Adipose tissue (tissue), 3 donors: Measurements from ENCODE around the gene ICA1. TPM values are rescaled to one million over a fixed set of nuclear protein-coding genes. Genes with fewer than 3 reads are reported as not detected.
"Not testable (repeated sequence)": the region's sequence is repeated elsewhere in the genome, so short reads cannot be mapped to it uniquely, and the experiment has no call there.

Experiments used
- H3K27ac ChIP-seq: one replicate; pipeline ENCODE4 v1.5.1; 2013; ENCODE audit warnings: low read depth, low read length
- WGBS, 3 donors: extraction: QIAGEN DNeasy Blood & Tissue Kit; methylation state at CpG; one replicate each; pipeline ENCODE4 v1.1.7; 2013; 5-methylcytosine and 5-hydroxymethylcytosine counted together
- polyA plus RNA-seq, 3 donors: library from polyadenylated mRNA; stranded (reverse); fragments of 200-250 nt; gene quantifications; one replicate each; pipeline ENCODE4 v1.2.3, GENCODE V29; 2013
- donor health status: healthy with polysubstance abuse.
- donor health status: Bipolar disorder and iron deficiency.
- donor health status: healthy.

ICA1 gene
- 10 to 100 TPM; 17.0 to 53.9 (median 21.6) TPM for polyA plus RNA-seq

DNA sequence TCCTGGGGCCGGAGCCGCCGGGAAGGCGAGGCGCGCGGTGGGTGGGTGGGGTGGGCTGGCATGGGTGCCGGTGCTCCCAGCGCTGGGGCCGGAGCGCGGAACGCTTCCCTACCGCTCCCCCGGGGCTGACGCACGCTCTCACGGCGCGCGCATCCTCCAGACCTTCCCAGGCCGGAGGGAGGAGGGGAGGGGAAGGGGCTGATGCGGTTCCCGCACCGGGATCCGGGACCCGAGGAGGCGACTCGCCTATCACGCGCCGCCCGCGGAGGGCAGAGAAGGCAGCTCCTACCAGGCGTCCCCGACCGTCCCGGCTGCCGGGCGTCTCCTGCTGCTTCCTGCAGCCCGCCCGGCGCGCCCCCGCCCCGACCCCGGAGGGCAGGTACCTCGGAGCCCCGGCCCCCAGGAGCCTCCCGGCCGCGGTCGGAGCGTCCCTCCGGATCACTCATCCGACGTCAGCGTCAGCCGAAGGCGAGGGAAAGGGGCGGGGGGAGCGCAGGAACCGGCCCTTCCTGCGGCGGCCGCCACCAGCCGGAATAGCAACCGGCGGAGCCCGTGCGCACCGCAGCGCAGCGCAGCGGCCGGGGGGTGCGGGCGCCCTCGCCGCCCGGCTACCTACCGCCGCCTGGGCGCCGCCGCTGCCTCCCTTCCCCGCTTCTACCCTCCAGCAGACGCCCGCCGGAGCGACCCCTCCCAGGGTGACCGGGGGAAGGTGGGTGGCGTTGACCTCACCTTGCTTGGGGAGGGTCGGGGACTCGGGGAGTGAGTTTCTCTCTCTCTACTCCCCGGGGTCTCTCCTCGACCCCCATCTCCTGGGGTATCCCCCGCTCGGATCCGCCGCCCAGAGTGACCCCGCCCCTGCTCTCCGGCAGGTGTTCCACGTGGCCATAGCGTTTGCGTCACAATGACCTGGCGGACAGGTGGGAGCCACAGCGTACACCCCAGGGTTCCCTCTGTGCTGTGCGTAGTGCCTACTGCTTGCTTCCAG lies at the start of gene ICA1:
ICA1 (minus strand) TSS at position 457 of the 985 bp plus-strand sequence. CDS start 26,241 bp downstream, outside the sequence.
- 1% methylated on average over 59 to 109 of the region's 109 CpGs for WGBS, 3 donors
- no peak within 1 kb of the TSS for H3K27ac ChIP-seq

DNA sequence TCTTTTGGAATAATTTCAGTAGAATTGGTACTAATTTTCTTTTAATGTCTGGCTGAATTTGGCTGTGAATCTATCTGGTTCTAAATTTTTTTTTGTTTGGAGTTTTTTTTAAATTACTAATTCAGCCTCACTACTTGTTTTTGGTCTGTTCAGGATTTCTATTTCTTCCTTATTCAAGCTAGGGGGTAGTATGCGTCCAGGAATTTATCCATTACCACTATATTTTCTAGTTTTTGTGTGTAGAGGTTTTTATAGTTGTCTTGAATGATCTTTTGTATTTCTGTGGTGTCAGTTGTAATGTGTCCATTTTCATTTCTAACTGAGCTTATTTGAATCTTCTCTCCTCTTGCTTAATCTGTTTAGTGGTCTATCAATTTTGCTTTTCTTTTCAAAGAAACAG lies 48.9 kb upstream of the ICA1 start:
- no peak overlapping the region for H3K27ac ChIP-seq
- 79 to 89% (median 87%) methylated on average over 1 of the region's 1 CpG for WGBS, 3 donors

DNA sequence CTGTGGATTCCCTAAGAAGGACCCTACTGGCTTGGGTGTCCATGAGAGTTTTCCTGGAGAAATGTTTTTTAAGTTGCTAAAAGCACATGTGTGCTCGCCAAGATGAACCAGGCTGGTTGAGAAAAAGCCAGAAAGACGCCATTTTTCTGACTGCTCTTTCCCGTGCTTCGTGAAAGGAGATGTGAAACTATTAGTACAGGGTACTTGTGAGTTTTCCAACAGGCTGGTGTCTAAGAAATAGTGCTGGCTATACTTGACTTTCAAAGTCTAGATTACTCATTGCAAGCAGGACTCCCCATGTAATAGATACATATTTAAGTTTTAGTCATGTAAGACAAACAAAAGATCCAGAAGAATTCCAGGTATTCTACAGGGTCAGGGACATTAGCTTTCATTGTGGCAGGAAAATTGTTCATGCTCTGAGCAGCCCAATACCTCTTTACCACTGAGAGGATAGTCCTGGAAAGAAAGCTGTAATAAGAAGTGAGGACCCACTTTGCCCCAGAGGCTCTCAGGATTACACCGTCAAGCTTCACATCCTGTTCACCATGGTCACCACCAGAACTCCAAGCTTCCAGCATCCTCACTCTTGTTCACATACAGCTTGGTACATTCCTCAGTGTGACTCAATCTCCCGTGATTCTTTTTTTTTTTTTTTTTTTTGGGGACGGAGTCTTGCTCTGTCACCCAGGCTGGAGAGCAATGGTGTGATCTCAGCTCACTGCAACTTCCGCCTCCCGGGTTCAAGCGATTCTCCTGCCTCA lies 43.8 kb upstream of the ICA1 start:
- WGBS, 3 donors, result 80 to 92% (median 87%) methylated on average over 10 of the region's 10 CpGs
- H3K27ac ChIP-seq, result no peak overlapping the region

DNA sequence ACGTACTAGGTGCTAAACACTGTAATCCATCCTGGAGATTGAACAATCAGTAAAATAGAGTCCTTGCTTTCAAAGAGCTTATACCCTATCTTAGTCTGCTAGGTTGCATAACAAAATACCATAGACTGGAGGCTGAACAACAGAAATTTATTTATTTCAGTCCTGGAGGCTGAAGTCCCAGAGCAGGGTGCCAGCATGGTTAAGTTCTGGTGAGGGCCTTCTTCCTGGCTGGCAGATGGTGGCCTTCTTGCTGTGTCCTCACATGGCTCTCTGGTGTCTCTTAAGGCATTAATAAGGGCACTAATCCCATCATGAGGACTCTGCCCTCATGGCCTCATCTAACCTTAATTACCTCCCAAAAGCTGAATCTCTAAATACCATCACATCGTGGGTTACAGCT lies 43.1 kb upstream of the ICA1 start:
- no peak overlapping the region for H3K27ac ChIP-seq
- WGBS, 3 donors, result 41 to 69% (median 62%) methylated on average over 2 of the region's 2 CpGs

DNA sequence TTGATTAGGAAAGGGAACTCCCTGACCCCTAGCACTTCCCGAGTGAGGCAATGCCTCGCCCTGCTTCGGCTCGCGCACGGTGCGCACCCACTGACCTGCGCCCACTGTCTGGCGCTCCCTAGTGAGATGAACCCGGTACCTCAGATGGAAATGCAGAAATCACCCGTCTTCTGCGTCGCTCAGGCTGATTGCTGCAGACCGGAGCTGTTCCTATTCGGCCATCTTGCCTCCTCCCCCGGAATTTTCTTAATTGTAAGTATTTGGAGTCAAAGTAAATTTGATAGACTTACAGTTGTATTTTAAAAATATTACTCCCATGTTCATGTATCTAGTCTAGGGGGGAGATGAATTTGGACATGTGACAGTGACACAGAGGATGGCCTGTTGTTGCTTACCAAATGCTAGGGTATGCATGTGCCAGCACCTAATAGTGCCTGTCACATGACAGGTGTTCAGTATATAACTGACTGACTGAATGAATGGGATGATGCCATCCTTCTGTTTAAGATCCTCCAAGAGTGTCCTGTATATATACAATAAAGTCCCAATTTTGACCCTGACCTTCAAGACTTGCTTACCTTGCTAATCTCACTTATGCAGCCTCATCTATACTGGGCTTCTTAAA lies 42.0 kb upstream of the ICA1 start:
- H3K27ac ChIP-seq, result no peak overlapping the region
- WGBS, 3 donors, result 91 to 94% (median 92%) methylated on average over 9 to 16 of the region's 16 CpGs

DNA sequence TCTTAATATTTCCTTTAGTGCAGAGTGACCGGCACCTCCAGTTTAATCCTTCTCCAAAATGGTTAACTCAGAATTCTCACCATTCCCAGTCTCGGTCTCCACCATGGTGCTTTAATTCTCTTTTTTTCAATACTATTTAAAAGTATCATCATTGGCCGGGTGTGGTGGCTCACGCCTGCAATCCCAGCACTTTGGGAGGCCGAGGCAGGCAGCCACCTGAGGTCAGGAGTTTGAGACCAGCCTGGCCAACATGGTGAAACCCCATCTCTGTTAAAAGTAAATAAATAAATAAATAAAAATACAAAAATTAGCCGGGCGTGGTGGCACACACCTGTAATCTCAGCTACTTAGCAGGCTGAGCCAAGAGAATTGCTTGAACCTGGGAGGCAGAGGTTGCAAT lies 35.1 kb upstream of the ICA1 start:
- H3K27ac ChIP-seq, result not testable (repeated sequence)
- WGBS, 3 donors, result 93 to 97% (median 96%) methylated on average over 7 of the region's 7 CpGs

DNA sequence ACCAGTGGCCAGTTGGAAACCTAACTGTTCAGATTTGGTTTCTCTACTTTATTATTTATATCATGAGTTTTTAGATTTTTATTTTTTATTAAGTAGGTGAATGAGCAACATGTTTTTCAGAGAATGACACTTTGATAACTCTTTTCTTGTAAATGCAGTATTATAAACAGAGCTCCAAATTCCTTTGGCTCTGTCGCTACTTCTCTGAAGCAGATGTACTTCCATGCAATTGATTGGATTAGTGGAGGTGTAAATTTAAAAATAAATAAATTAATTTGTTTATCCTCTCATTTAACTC lies 34.3 kb upstream of the ICA1 start:
- 95 to 100% (median 97%) methylated on average over 1 of the region's 1 CpG for WGBS, 3 donors
- no peak overlapping the region for H3K27ac ChIP-seq

DNA sequence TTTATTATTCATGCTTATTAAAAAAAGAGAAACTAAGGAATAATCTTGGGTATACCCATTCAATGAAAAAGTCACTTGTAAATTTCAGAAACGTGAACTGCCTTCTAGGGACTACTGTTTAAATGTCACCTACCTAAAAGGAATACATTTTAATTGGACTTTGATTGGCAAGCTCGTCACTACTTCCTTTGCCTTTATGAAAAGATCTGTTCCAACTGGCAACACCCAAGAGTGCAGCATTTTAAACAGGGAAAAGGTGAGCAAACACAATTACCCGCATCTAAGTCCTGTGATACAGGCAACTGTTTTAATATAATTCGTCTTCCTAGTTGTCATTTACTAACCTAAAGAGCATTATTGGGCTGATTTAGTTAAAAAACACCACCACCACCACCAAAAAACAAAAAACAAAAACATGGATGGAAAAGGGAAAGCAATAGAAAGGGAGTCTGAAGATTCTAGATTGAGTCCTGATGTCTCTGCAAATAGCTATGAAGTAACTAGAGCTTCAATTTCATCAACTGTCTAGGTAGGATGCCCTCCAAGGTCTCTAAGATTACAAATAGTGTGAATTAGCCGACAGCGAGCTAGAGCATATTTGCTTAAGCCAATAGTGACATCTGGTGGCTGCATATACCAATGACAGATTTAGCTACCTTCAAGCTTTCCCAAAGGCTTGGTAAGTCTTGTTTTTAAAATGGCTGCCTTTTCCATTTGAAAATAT lies 33.8 kb upstream of the ICA1 start:
- H3K27ac ChIP-seq, result no peak overlapping the region
- 28 to 46% (median 41%) methylated on average over 6 of the region's 6 CpGs for WGBS, 3 donors

DNA sequence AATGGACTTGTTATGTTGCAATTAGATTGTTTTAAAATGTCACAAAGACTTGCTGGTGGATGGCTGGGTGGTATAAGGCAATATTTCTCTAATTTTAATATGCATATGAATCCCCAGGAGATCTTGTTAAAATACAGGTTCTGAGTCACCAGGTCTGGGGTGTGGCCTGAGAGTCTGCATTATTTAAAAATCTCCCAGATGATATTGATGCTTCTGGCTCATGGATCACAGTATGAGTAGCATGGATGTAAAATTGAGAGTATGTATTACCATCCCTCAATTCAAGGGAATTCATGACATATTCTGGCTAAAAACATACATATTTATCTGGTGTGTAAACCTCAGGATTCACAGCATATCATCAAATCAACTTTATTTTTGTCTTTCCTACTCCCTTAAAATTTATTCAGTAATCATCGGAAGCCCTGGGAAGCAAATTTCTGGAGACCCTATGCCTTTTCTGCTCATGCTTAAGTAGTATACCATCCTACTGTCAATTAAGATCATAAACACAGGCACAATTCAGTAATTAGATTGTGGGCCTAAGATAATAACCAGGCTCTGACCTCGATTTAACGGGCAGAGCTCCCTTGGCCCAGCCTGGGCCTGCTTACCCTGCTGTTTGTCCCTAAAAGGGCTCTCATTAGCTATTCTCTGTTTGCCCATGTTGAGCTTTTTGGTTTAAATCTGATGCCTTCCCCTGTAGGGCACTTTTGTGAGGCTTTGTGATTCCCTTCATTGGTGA lies 29.6 kb upstream of the ICA1 start:
- WGBS, 3 donors, result 61 to 90% (median 88%) methylated on average over 3 of the region's 3 CpGs
- no peak overlapping the region for H3K27ac ChIP-seq

DNA sequence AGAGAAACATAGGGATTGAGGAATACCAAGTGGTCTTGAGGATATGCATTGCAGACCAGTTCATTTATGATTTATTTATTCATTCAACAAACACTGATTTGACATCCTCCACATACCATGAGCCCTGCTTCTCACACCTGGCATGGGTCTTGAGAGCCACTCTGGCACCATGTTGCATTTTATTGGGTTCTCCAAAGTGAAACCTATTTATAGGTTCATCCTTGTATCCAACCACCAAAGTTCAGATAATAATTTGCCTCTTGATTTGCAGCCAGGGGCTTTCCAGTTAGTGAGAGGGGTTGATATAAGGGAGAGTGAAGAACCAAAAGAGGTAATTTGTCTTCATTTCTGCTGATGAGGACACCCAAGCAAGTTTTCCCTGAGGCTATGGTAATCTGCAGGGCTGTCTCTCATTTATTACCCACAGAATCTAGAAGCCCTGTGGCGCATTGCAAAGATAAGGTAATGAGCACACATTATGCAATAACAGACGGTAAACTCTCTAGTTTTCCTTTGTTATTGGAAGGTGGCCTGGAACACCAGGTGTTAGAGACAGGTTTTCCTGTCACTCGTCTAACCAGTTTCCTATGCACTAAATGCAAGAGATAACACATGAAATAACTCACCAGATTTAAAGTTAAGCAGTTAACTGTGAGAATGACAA lies 28.8 kb upstream of the ICA1 start:
- no peak overlapping the region for H3K27ac ChIP-seq
- WGBS, 3 donors, result 26 to 45% (median 42%) methylated on average over 3 of the region's 3 CpGs

DNA sequence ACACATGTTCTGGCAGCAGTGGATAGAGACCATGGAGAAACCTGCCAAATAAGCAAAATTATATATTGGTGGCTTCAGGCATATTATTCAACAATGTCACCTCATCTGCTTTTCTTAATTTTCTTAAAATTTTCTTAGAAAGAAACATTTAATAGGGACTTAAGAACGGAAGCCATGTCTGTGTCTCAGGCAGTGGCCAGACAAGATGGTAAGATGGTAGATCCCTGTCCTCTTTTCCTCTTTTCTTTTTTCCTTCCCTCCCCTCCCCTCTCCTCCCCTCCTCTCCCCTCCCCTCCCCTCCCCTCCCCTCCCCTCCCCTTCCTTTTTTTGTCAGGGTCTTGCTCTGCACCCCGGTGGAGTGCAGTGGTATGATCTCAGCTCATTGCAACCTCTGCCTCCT lies 24.2 kb upstream of the ICA1 start:
- 90 to 100% (median 97%) methylated on average over 1 to 2 of the region's 2 CpGs for WGBS, 3 donors
- no peak overlapping the region for H3K27ac ChIP-seq

DNA sequence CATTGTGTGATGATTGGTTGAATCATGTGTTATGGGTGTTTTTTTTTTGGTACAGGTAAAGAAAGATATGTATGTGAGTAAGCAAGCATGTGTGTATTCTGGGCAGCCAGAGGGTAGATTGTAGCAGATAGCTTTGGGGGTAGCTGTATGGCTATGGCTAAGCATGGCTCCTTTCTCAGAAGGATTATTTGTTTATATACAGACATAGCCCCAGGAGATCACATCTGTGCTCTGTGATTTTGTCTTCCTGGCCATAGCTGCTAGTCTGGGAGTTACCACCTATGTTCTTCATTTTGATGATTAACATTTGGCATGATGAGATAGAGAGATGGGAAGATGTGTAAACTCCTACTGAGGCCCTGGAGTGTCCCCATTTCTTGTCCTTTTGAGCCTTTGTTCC lies 23.2 kb upstream of the ICA1 start:
- H3K27ac ChIP-seq, result no peak overlapping the region

DNA sequence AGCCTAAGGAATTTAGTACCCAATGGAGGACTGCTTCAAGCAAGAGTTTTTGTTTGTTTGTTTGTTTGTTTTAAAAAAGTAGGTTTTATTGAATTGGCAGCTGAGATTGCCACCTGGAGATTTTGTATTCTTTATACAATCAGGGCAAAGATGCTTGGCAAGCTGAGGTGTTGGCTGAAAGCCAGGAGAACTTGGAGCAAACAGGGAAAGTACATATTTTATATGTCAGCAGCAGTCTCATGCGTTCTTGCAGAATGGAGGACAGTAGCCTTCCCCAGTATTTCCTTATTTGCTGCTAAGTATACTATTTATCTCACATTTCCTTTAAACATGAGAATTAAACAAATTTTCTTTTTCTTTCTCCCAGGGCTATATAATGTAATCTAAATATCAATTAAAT lies 22.6 kb upstream of the ICA1 start:
- WGBS, 3 donors, result 9 to 55% (median 24%) methylated on average over 1 of the region's 1 CpG
- H3K27ac ChIP-seq, result no peak overlapping the region

DNA sequence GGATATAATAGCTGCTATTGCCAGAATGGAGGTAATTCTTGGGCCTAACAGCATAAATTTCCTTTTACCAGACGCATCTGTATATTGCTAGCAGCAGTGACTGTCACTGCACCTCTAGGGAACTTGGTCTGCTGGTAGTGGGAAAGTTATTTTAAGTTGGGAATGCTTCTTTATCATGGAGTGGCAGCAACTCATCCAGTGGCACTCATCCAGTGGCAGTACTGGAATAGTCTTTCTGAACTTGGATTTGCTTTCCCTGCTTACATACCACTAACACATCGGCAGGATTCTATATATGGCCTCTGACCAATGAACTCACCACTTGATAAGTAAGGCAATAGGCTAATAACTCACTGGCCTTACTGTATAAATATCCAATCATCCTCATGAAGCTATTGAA lies 22.0 kb upstream of the ICA1 start:
- no peak overlapping the region for H3K27ac ChIP-seq
- 82 to 90% (median 85%) methylated on average over 2 of the region's 2 CpGs for WGBS, 3 donors

DNA sequence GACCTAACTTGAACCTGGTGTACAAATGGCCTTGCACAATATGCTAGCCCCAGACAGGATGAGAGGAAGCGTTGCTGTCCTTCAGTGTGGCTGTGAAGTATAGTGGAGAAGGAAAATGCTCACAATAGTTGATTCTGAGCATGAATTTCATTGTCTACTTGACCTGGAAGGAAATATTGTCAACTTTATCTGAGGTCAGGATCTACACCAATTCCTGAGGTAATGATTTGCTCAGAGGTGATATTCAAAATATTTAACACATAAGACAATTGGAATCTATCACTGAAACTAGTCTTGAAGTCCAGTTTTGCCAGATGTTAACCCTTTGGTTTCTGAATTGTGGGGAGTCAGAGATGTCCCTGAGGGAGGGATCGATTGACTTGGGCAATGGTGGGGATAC lies 20.9 kb upstream of the ICA1 start:
- WGBS, 3 donors, result 72 to 95% (median 75%) methylated on average over 2 of the region's 2 CpGs

DNA sequence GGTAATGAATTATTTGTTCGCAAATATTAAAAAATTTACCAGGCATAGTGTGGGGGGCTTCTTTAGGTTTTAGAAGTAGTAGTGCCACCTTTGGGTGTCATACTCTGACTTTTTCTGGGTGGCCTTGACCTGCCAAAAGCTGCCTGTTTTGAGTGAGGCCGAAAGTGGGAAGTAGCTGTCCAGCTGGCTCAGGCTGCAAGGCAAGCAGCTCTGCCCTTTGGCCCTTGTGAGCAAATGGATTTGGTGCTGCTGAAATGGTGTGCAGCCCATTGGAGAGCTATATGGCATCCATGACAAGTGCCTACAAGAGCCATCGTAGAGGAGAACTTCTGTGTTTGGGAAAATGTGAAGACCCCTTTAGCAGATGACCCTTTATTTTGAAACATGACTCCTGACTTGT lies 20.2 kb upstream of the ICA1 start:
- no peak overlapping the region for H3K27ac ChIP-seq
- WGBS, 3 donors, result 73 to 80% (median 79%) methylated on average over 3 of the region's 3 CpGs

More for the DNA sequence above, 20.9 kb upstream of the ICA1 start:
- H3K27ac ChIP-seq, result no peak overlapping the region

DNA sequence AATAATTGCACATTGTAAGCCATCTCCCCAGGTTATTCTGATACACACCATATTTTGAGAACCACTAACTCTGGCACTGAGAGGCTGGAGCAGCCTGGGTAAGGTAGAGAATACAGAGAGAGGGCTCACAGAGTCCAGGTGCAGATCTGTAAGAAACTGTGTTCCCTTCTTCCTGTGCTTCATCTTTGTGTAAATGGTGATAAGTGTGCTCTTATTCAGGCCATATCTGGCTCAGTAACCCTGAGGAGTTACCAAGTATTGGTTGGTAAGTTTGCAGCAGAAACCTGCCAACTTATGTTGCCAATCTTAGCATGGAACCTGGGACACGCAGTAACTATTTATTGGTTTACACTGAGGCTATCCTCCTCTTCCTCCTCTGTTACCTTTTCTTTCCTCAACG lies 16.2 kb upstream of the ICA1 start:
- H3K27ac ChIP-seq, result no peak overlapping the region
- WGBS, 3 donors, result 55 to 92% (median 65%) methylated on average over 2 of the region's 2 CpGs
